ES-I3 (cell line): ENCODE results near the gene PDK2.

Experiments used
- H3K36me3 ChIP-seq: 2 replicates; pipeline ENCODE4 v1.6.1; 2013; ENCODE audit warnings: mild to moderate bottlenecking, low read length, control low read depth, moderate library complexity; ENCODE audit not compliant: insufficient read depth
- H3K4me1 ChIP-seq: 2 replicates; pipeline ENCODE4 v1.6.1; 2013; ENCODE audit warnings: mild to moderate bottlenecking, control low read depth, low read length; ENCODE audit not compliant: insufficient read depth
- H3K9ac ChIP-seq: 2 replicates; pipeline ENCODE4 v1.6.1; 2013; ENCODE audit warnings: low read depth, mild to moderate bottlenecking, low read length, moderate library complexity
- H3K9me3 ChIP-seq: 2 replicates; pipeline ENCODE4 v1.6.1; 2013; ENCODE audit warnings: mild to moderate bottlenecking, low read length, moderate library complexity; ENCODE audit not compliant: control insufficient read depth, insufficient read depth

The PDK2 gene

GRCh38 chr17:50141745-50142110 lies 46.6 kb downstream of the PDK2 start:
- H3K36me3 ChIP-seq = peaks cover 12% of the 10 kb centered on the region; the same call in 1 of the 2 replicates
- no peak overlapping the region for H3K9ac ChIP-seq
- no peaks in the 10 kb centered on the region; the same call in 1 of the 2 replicates for H3K9me3 ChIP-seq
- no peaks in the 10 kb centered on the region; the same call in 1 of the 2 replicates for H3K4me1 ChIP-seq

- no peaks in the 10 kb centered on the region; the same call in 1 of the 2 replicates for H3K9me3 ChIP-seq
- H3K9ac ChIP-seq = no peak overlapping the region
- peaks cover 5% of the 10 kb centered on the region; the same call in 1 of the 2 replicates for H3K4me1 ChIP-seq
- H3K36me3 ChIP-seq = peaks cover 8% of the 10 kb centered on the region; the same call in 1 of the 2 replicates
Observed at GRCh38 chr17:50143461-50144176, 48.5 kb downstream of the PDK2 start.

GRCh38 chr17:50144355-50144754 lies 49.2 kb downstream of the PDK2 start:
- Histone ChIP-seq H3K4me1 (peaks cover 5% of the 10 kb centered on the region; the same call in 1 of the 2 replicates), H3K36me3 (peaks cover under 1% of the 10 kb centered on the region; the same call in 1 of the 2 replicates), H3K9me3 (no peaks in the 10 kb centered on the region; the same call in 1 of the 2 replicates), H3K9ac (no peak overlapping the region)

- Histone ChIP-seq H3K9me3 (no peaks in the 10 kb centered on the region; the same call in 1 of the 2 replicates), H3K9ac (no peak overlapping the region), H3K4me1 (peaks cover 5% of the 10 kb centered on the region; the same call in 1 of the 2 replicates), H3K36me3 (no peaks in the 10 kb centered on the region)
Observed at GRCh38 chr17:50144845-50145531, 49.8 kb downstream of the PDK2 start.

DNA sequence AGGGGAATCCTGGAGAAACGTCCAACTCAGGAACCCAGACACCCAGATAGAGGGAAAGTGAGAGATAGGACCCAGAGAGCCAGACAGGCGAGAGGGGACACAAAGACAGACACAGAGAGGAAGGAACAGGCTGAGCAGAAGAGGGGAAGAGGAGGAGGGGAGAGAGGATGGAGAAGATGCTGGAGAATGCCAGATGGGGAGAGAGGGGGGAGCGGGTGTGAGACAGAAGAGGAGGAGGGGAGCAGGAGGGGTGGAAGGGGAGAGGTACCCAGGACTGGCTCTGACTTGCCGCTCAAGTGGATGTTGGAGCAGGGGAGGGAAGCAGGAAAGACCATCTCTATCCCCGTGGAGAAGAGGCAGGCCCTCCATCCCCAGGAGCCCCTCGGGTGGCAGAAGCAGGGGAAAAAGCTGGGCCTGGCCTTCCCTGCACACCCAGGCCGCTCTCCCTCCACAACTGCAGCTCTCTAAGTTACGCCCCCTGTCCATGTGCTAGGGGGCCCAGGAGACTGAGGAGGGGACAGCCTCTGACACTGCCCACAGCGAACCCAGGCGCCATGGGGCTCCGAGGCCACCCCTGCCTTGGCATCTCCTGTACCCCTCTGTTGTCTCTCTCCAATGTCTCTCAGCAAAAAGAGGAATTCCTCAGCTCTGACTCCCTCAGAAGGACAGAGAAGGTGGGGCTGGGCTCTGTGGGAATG lies 50.5 kb downstream of the PDK2 start:
- peaks cover 5% of the 10 kb centered on the region; the same call in 1 of the 2 replicates for H3K4me1 ChIP-seq
- H3K9me3 ChIP-seq = no peaks in the 10 kb centered on the region
- no peaks in the 10 kb centered on the region for H3K36me3 ChIP-seq
- H3K9ac ChIP-seq = no peak overlapping the region

DNA sequence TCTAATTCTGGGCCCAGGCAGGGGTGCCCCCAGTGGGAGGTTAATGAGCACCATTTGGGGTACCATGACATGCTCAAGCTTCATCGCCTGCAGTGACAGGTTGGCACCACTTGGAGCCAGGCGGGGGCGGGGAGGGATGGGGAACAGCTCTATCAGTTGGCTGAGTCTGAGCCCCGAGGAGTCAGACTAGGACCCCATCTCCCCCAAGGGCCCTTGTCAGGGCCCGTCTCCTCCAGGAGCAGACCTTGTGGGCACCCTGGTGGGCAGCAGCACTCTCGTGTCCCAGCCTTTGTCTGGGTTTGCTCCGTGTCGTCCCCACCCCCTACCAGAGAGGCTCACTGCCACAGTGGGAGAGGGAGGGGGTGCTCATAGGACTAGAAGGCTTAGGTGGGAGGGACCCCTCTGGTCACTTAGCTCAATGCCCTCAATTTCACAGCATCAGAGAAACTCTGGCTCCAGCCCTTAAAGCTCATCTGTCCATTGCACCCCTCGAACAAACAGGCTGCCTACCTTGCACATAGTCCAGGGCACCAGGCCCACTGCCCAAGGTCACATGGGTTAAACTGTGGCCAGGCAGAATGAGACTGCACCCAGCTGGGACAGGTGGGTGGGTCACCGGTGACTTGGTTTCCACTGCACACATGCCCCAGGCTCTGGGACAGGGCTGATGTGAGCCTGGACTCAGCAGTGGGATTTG lies 51.2 kb downstream of the PDK2 start:
- Histone ChIP-seq H3K9me3 (no peaks in the 10 kb centered on the region), H3K36me3 (no peaks in the 10 kb centered on the region), H3K9ac (no peak overlapping the region), H3K4me1 (peaks cover 5% of the 10 kb centered on the region; the same call in 1 of the 2 replicates)

- peaks cover 5% of the 10 kb centered on the region; the same call in 1 of the 2 replicates for H3K4me1 ChIP-seq
- H3K36me3 ChIP-seq = no peaks in the 10 kb centered on the region
- H3K9me3 ChIP-seq = no peaks in the 10 kb centered on the region
- 0 out of 2 replicates have a peak overlapping the region, but pooled peaks have one; percentile 14 for H3K9ac ChIP-seq
Observed at GRCh38 chr17:50146927-50147665, 51.9 kb downstream of the PDK2 start.

- no peaks in the 10 kb centered on the region for H3K36me3 ChIP-seq
- peak overlapping the region; percentile 14; the same call in 1 of the 2 replicates for H3K9ac ChIP-seq
- no peaks in the 10 kb centered on the region for H3K9me3 ChIP-seq
- H3K4me1 ChIP-seq = peaks cover 11% of the 10 kb centered on the region
Observed at GRCh38 chr17:50147841-50148225, 52.7 kb downstream of the PDK2 start.

DNA sequence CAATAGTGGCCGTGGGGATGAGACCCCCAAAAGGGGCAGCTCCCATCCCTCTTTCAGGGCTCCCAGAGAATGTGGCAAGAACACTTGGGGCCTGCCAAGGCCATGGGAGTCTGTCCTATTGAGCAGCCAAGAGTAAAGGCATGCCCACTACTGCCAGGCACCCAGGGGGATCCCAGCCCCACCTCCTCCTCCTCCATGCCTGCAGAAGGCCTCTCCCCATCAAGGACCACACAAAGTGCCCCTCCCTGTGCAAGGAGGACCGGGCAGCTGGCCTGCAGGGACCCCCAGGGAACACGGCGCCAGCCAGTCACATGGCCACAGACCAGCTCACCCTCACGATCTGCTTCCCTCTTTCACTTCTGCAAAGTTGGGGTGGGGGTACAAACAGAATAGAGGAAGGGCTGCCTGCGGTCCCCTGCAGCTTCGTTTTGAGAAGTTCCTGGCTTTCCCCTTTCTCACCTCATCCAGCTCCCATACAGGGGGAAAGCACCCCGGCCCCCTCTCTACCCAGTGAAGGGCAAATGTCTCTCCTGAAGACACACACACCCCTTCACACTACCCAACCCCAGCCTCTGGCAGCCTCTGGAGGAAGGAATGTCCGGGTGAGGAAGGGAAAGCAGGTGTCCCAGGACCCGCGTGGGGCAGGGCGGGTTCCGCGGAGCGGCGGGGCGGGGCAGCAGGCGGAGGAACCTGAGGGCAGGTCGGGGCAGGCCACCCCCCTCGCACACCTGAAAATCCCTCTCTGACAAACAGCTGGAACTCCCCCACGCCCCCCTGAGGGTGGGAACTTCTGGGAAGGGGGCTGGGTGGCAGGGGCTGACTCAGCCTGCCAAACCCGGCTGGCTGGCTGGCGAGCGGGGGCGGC lies 53.3 kb downstream of the PDK2 start:
- H3K4me1 ChIP-seq = peaks cover 11% of the 10 kb centered on the region
- no peaks in the 10 kb centered on the region for H3K36me3 ChIP-seq
- peak overlapping the region; percentile 54; the same call in 1 of the 2 replicates for H3K9ac ChIP-seq
- no peaks in the 10 kb centered on the region for H3K9me3 ChIP-seq

DNA sequence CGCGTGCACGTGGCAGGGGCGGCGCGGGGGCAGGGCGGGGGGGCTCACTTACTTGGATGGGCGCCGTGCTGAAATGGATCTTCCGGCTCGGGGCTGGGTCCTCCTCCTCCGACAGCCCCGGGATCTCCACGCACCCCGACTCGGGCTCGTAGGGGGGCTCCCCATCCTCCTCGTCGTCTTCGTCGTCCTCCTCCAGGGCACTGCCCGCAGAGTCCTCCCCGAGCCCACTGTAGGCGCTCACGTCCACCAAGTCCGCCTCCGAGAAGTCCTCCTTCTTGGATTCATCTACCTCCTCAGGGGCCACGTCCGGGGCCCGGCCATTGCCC lies 53.9 kb downstream of the PDK2 start:
- H3K9ac ChIP-seq = peak overlapping the region; percentile 54
- H3K4me1 ChIP-seq = peaks cover 11% of the 10 kb centered on the region
- H3K36me3 ChIP-seq = no peaks in the 10 kb centered on the region
- H3K9me3 ChIP-seq = no peaks in the 10 kb centered on the region

DNA sequence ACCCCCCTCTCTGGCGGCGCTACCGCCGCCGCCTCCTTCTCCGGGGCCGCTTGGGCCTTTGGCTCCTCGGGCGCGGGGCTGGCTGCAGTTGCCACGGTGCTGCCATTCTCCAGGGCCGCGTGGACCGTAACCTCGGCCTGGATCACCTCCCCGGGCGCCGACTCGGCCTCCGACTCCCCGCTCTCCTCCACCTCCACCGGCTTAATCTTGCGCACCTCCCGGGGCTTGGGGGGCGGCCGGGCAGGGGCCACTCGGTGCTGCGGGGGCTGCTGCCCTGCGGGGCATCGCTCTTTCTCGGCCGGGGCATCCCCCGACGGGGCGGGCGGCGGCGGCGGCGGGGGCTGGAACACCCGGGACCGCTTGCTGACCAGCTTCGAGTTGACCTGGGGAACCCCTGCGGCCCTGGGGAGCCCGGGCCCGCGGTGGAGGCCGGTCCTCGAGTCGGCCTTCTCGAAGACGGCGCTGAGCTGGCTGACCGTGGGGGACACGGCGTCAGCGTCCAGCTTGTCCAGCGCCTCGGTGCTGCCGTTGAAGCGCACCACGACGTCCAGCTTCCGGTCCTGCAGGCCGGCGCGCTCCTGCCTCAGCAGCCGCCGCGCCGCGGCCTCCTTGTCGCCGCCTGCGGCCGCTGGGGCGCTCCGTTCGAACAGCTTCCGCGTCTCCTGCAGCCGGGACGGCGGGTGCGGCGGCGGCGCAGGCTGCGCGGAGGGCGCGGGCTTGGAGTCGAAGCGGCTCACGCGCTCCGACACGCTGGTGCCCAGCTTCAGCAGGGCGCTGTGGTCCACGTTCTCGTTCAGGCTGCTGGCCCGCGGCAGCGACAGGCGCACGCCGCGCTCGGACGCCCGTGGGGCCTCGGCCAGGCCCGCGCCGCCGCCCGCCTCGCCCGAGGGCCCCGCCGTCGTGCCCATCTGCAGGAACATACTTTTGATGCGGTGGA lies 54.5 kb downstream of the PDK2 start:
- Histone ChIP-seq H3K4me1 (peaks cover 11% of the 10 kb centered on the region), H3K9ac (peak overlapping the region; percentile 54), H3K36me3 (no peaks in the 10 kb centered on the region), H3K9me3 (no peaks in the 10 kb centered on the region)

- Histone ChIP-seq H3K36me3 (no peaks in the 10 kb centered on the region), H3K9ac (peak within 1 kb of the TSS; percentile 54)
Observed at GRCh38 chr17:50150354-50151040, 55.3 kb downstream of the PDK2 start, which contains the start of gene PPP1R9B. TSS of gene PPP1R9B (minus strand) at chr17:50150677. CDS start at chr17:50150513, 164 bp downstream.

More at GRCh38 chr17:50150354-50151040, 55.3 kb downstream of the PDK2 start, which contains the start of gene PPP1R9B:
- Histone ChIP-seq H3K4me1 (peaks cover 15% of the 10 kb centered on the region), H3K9me3 (no peaks in the 10 kb centered on the region)
